HL-60 (cell line): ENCODE results near the gene SENP1.

ENCODE experiments used
- GABPA ChIP-seq: IDR thresholded peaks from 2 replicates; pipeline ENCODE4 v1.6.1; 2012; ENCODE audit warnings: low read depth
- POLR2AphosphoS5 ChIP-seq: IDR thresholded peaks from 2 replicates; pipeline ENCODE4 v1.6.1; 2012; ENCODE audit warnings: low read depth
- TF ChIP-seq, protein P1 (sequence below): IDR thresholded peaks from one replicate; pipeline ENCODE4 v1.5.1; 2011; ENCODE audit warnings: low read length, control low read depth, inconsistent platforms; ENCODE audit not compliant: insufficient read depth

DNA sequence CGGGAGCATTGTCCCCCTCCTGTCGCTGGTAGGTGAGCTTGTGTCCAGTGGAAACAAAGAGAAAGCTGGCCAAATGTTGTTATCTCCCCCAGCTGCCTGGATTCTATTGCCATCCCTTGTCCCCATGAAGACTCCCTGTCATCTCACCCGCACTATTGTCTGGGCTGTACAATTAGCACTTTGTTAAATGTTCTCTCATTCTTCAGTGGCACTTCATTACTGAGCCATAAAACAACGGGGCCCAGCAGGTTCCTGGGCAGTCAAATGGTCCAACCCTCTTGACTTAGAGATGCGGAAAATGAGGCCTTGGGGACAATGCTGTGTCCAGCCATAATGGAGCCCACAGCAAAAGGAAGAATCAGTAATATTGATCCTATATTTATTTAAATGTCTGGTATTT, 88.4 kb downstream of the SENP1 start:
- TF ChIP-seq, protein P1, sequence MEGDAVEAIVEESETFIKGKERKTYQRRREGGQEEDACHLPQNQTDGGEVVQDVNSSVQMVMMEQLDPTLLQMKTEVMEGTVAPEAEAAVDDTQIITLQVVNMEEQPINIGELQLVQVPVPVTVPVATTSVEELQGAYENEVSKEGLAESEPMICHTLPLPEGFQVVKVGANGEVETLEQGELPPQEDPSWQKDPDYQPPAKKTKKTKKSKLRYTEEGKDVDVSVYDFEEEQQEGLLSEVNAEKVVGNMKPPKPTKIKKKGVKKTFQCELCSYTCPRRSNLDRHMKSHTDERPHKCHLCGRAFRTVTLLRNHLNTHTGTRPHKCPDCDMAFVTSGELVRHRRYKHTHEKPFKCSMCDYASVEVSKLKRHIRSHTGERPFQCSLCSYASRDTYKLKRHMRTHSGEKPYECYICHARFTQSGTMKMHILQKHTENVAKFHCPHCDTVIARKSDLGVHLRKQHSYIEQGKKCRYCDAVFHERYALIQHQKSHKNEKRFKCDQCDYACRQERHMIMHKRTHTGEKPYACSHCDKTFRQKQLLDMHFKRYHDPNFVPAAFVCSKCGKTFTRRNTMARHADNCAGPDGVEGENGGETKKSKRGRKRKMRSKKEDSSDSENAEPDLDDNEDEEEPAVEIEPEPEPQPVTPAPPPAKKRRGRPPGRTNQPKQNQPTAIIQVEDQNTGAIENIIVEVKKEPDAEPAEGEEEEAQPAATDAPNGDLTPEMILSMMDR, result no peak
- no peak for TF ChIP-seq POLR2AphosphoS5
- TF ChIP-seq GABPA, result no peak
